Activated CD8-positive, alpha-beta T cell treated with anti-CD3 and anti-CD28 coated beads for 36 hours (primary cell): Measurements from ENCODE around the gene PBRM1. TPM values are rescaled to one million over a fixed set of nuclear protein-coding genes. Genes with fewer than 3 reads are reported as not detected.

Experiments used
- ATAC-seq: fragments of 200-7000 bp; cut with Tn5 transposase; one replicate; pipeline ENCODE4 v1.10.0; 2021; ENCODE audit warnings: mild to moderate bottlenecking, moderate library complexity
- CTCF ChIA-PET: fragments of 350-600 bp; sonication (Branson Sonifier 250); formaldehyde crosslinking; loops from one replicate; lab custom pipeline; 2021; ENCODE audit warnings: antibody characterized with exemption; lab: Charles Lee
- POLR2A ChIA-PET: fragments of 350-600 bp; sonication (Branson Sonifier 250); formaldehyde crosslinking; loops from one replicate; lab custom pipeline; 2021; ENCODE audit warnings: antibody characterized with exemption; lab: Charles Lee
- DNase-seq: peaks from one replicate; pipeline ENCODE4 v3.0.0-alpha.2; 2020
- H3K27ac Mint-ChIP-seq: one replicate; pipeline ENCODE4 v1.8.0; 2021; ENCODE audit warnings: mild to moderate bottlenecking, mixed read lengths
- H3K27me3 Mint-ChIP-seq: one replicate; pipeline ENCODE4 v1.8.0; 2021; ENCODE audit warnings: mixed read lengths
- H3K36me3 Mint-ChIP-seq: one replicate; pipeline ENCODE4 v1.8.0; 2021; ENCODE audit warnings: low read depth, mixed read lengths
- H3K4me1 Mint-ChIP-seq: one replicate; pipeline ENCODE4 v1.8.0; 2021; ENCODE audit warnings: low read depth, mixed read lengths
- H3K4me3 Mint-ChIP-seq: one replicate; pipeline ENCODE4 v1.8.0; 2021; ENCODE audit warnings: mild to moderate bottlenecking, moderate library complexity, mixed read lengths
- H3K9me3 Mint-ChIP-seq: one replicate; pipeline ENCODE4 v1.8.0; 2021; ENCODE audit warnings: mixed read lengths
- intact Hi-C: fragments of 100-400 bp; cut with micrococcal nuclease; formaldehyde crosslinking; loops from one replicate; pipeline ENCODE4 v1.10.0; 2022
- total RNA-seq, 2 experiments: library from RNA; stranded (reverse); gene quantifications; one replicate each; pipeline ENCODE4 v1.2.3, GENCODE V29; 2021
- TF ChIP-seq, protein P1 (sequence below): fragments of 200-600 bp; IDR thresholded peaks from one replicate; pipeline ENCODE4 v1.8.0; 2022; ENCODE audit warnings: antibody characterized with exemption, mild to moderate bottlenecking

PBRM1 gene
- total RNA-seq, 2 experiments from 2014 or later, result 55.9 to 56.1 TPM

DNA sequence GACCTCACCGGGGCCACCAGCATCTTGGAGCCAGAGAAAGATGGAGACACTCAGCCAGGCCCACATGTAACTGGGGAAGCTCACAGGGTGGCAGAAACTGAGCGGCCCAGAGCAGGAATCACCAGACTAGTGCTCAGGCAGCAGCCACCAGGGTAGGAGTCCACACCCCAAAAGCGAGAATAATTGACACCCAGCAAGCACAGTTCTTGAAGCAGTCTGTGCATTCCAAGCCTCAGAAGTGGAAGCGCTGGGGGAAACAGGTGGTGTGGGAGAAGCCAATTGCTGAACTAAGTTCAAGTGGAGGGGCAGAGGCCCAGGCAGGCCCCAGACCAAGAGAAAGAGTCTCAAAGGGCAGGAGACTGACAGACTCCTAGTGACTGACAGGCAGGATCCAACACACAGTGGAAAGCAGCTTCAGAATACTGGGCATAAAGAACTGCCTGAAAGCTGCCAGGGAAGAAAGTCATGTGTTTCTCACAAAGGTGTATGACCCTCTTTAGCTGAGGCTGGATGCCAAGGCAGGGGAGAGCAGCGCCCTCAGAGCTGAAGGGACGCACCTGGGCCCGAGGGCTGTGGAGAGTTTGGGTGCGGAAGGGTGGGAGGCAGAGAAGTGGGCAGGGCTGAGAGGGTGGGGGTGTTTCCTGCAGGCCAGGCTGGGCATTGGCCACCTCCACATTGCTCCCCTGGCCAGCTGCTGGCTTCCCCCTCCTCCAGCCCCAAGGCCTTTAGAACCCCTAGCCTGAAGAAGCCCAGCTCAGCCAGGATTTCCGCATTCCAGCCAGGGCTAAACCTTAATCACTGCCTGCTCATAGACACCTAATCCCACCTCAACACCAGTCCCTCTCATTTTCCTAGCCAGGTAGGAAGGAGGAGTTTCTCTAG lies 159.8 kb downstream of the PBRM1 start:
- TF ChIP-seq, protein P1, sequence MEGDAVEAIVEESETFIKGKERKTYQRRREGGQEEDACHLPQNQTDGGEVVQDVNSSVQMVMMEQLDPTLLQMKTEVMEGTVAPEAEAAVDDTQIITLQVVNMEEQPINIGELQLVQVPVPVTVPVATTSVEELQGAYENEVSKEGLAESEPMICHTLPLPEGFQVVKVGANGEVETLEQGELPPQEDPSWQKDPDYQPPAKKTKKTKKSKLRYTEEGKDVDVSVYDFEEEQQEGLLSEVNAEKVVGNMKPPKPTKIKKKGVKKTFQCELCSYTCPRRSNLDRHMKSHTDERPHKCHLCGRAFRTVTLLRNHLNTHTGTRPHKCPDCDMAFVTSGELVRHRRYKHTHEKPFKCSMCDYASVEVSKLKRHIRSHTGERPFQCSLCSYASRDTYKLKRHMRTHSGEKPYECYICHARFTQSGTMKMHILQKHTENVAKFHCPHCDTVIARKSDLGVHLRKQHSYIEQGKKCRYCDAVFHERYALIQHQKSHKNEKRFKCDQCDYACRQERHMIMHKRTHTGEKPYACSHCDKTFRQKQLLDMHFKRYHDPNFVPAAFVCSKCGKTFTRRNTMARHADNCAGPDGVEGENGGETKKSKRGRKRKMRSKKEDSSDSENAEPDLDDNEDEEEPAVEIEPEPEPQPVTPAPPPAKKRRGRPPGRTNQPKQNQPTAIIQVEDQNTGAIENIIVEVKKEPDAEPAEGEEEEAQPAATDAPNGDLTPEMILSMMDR, result no peak
- Mint-ChIP-seq H3K27ac (no peak overlapping the region), H3K27me3 (no peaks in the 10 kb centered on the region), H3K4me1 (no peaks in the 10 kb centered on the region), H3K4me3 (no peak overlapping the region), H3K36me3 (peaks cover 9% of the 10 kb centered on the region), H3K9me3 (no peaks in the 10 kb centered on the region)
- DNase-seq (no peak), ATAC-seq (no peak)
- POLR2A ChIA-PET, result interaction anchor here (0.7 to 0.8 kb wide), 2 partner anchors 43 to 69 kb away, joined by 3 to 4 read pairs; no protein-coding TSS in a partner anchor
- CTCF ChIA-PET, result interaction anchor here (1.2 kb wide), 1 partner anchor 187 kb away, joined by 4 read pairs; no protein-coding TSS in a partner anchor
- intact Hi-C loops, result no loop called here

DNA sequence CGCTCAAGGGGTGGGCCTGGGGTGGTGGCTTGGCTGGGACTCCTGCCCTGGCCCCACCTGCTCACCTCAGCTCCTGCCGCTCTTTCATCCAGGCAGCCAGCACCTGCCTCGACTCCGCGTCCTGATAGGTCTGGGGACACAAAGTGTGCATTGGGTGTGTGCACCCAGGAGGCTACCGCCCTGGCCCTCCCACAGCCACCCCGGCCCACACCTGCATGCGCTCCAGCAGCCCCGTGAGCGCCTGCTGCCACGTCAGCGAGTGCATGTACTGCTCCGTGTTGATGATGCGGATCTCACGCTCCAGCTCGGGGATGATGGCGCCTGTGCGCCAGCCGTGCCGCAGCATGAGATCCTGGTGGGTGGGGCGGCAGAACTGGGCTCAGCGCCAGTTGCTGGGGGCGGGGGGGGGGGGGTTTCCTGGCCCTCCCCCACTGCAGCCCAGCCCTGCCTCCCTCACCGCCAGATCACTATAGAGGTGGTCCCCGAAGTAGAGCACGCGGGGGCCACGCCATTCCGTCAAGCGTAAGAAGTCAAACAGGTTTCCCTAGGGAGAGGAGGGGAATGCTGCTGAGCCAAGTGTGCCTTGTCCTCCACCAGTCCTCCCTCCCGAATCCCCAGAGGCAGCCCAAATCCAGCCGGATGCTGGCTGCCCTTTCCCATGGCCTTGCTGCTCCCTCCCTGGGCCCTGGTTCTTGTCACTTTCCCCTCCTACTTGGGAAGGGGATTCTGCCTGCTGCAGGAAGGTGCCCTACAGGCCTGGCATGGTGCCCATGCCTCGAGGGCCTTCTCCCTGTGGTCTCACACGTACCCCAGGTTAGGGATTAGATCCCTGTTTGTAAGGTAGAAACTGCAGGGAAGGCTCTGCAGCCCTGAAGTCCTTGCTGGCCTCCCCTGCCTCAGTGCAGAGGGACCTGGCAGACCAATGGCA lies 160.7 kb downstream of the PBRM1 start:
- ChIA-PET POLR2A (no interaction called here), CTCF (no interaction called here)
- Mint-ChIP-seq H3K36me3 (peaks cover 9% of the 10 kb centered on the region), H3K4me1 (no peaks in the 10 kb centered on the region), H3K9me3 (no peaks in the 10 kb centered on the region), H3K27ac (no peak overlapping the region), H3K4me3 (no peak overlapping the region), H3K27me3 (no peaks in the 10 kb centered on the region)
- DNase-seq, result no peak
- TF ChIP-seq, protein P1, result no peak
- intact Hi-C loops, result no loop called here
- no peak for ATAC-seq

DNA sequence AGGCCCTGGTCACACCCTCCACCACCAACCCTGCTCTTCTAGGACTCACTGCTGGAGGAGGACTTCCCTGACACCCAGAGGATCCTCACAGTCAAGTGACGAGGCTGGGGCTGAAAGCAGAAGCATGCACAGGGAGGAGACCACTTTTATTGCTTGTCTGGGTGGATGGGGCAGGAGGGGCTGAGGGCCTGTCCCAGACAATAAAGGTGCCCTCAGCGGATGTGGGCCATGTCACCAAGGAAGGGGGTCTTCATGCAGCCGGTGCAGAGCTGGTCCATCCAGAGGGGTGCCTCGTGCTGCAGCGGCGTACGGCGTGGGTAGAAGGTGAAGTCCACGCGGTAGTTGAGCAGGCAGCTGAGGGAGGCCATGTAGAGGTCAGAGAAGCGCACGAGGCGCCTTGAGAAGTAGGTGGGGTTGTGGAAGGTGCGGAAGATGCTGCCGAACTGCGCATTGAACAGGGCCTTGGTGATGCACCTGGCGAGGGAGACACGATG lies 161.4 kb downstream of the PBRM1 start:
- no peak for ATAC-seq
- intact Hi-C loops, result no loop called here

DNA sequence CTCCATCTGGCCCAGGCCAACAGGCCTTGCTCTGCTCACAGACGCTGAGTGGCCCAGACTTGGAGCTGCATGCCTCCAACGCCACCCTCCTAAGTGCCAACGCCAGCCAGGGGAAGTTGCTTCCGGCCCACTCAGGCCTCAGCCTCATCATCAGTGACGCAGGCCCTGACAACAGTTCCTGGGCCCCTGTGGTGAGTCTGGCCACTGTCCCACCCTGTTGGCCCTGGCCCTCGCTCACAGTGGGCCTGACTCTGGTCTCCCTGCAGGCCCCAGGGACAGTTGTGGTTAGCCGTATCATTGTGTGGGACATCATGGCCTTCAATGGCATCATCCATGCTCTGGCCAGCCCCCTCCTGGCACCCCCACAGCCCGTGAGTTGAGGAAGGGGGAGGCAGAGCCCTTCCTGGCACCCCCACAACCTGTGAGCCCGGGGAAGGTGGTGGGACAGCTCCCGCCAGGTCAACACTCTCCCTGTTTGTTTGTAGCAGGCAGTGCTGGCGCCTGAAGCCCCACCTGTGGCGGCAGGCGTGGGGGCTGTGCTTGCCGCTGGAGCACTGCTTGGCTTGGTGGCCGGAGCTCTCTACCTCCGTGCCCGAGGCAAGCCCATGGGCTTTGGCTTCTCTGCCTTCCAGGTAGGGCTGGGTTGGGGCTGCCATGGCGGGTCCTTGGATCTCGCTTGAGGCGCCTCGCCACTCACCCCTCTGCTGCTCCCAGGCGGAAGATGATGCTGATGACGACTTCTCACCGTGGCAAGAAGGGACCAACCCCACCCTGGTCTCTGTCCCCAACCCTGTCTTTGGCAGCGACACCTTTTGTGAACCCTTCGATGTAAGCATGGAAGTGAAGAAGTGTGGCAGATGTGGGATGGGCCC lies 162.1 kb downstream of the PBRM1 start:
- H3K27me3 Mint-ChIP-seq, result no peaks in the 10 kb centered on the region
- H3K27ac Mint-ChIP-seq, result no peak overlapping the region
- peaks cover 9% of the 10 kb centered on the region for H3K36me3 Mint-ChIP-seq
- H3K4me3 Mint-ChIP-seq, result no peak overlapping the region
- POLR2A ChIA-PET, result no interaction called here
- H3K9me3 Mint-ChIP-seq, result no peaks in the 10 kb centered on the region
- ATAC-seq (no peak), DNase-seq (no peak)
- CTCF ChIA-PET, result no interaction called here
- no peaks in the 10 kb centered on the region for H3K4me1 Mint-ChIP-seq
- TF ChIP-seq, protein P1, result no peak
- intact Hi-C loops, result no loop called here

More for the DNA sequence above, 161.4 kb downstream of the PBRM1 start:
- no peaks in the 10 kb centered on the region for H3K9me3 Mint-ChIP-seq
- ChIA-PET POLR2A (no interaction called here), CTCF (no interaction called here)
- TF ChIP-seq, protein P1, result no peak
- peaks cover 9% of the 10 kb centered on the region for H3K36me3 Mint-ChIP-seq
- H3K4me3 Mint-ChIP-seq, result no peak overlapping the region
- no peaks in the 10 kb centered on the region for H3K27me3 Mint-ChIP-seq
- no peak for DNase-seq
- H3K27ac Mint-ChIP-seq, result no peak overlapping the region
- H3K4me1 Mint-ChIP-seq, result no peaks in the 10 kb centered on the region
